PC-9 (cell line): ENCODE measurements around the gene CALR3. TPM values are rescaled to one million over a fixed set of nuclear protein-coding genes. Genes with fewer than 3 reads are reported as not detected.

ENCODE experiments used
- BruUV-seq: library from RNA; stranded (reverse); fragments of 400-500 nt; replicated peaks from 2 replicates; lab custom pipeline; 2021; lab: Mats Ljungman, UMichigan
- CTCF ChIA-PET: fragments of 300-600 bp; sonication (Branson Sonifier 250); formaldehyde crosslinking; loops from one replicate; lab custom pipeline; 2022; ENCODE audit warnings: antibody characterized with exemption; lab: Charles Lee
- POLR2A ChIA-PET: fragments of 300-600 bp; sonication (Branson Sonifier 250); formaldehyde crosslinking; loops from one replicate; lab custom pipeline; 2022; ENCODE audit warnings: antibody characterized with exemption; ENCODE audit not compliant: unreplicated experiment; lab: Charles Lee
- DNase-seq, 2 experiments: peaks; one replicate each; pipeline versions ENCODE4 v3.0.0 to v3.0.0-alpha.2; 2015 to 2022; ENCODE audit warnings: mixed read lengths in 1 of 2
- H2AFZ ChIP-seq: fragments of 200-600 bp; sonication (generic); 2 replicates; pipeline ENCODE4 v1.8.1; 2017; ENCODE audit warnings: antibody characterized with exemption
- H3F3A ChIP-seq: fragments of 200-600 bp; sonication (generic); 2 replicates; pipeline ENCODE4 v1.8.1; 2017; ENCODE audit warnings: antibody characterized with exemption, mild to moderate bottlenecking, low read depth; ENCODE audit not compliant: insufficient read depth
- H3K27ac ChIP-seq: fragments of 200-600 bp; sonication (generic); 2 replicates; pipeline ENCODE4 v1.6.1; 2016; ENCODE audit warnings: mixed run types
- H3K27me3 ChIP-seq: fragments of 200-600 bp; sonication (generic); 2 replicates; pipeline ENCODE4 v1.6.1; 2016; ENCODE audit warnings: low read depth, mixed run types; ENCODE audit not compliant: insufficient read depth
- H3K36me3 ChIP-seq: fragments of 200-600 bp; sonication (generic); 2 replicates; pipeline ENCODE4 v1.6.1; 2016; ENCODE audit warnings: low read depth, mixed run types
- H3K4me1 ChIP-seq: fragments of 200-600 bp; sonication (generic); replicated peaks from 2 replicates; pipeline ENCODE4 v1.6.1; 2016; ENCODE audit warnings: mixed run types; ENCODE audit not compliant: insufficient read depth
- H3K4me2 ChIP-seq: fragments of 200-600 bp; sonication (generic); 2 replicates; pipeline ENCODE4 v1.6.1; 2017; ENCODE audit warnings: mixed run types
- H3K4me3 ChIP-seq: fragments of 200-600 bp; sonication (generic); 2 replicates; pipeline ENCODE4 v1.6.1; 2016; ENCODE audit warnings: mixed run types
- H3K79me2 ChIP-seq: fragments of 200-600 bp; sonication (generic); 2 replicates; pipeline ENCODE4 v1.6.1; 2017; ENCODE audit warnings: low read depth, mixed run types
- H3K9me2 ChIP-seq: fragments of 200-600 bp; sonication (generic); 2 replicates; pipeline ENCODE4 v1.8.1; 2017; ENCODE audit warnings: mild to moderate bottlenecking; ENCODE audit not compliant: insufficient read depth
- H3K9me3 ChIP-seq: fragments of 200-600 bp; sonication (generic); 2 replicates; pipeline ENCODE4 v1.8.1; 2016; ENCODE audit warnings: low read depth; ENCODE audit not compliant: insufficient read depth
- H4K20me1 ChIP-seq: fragments of 200-600 bp; sonication (generic); 2 replicates; pipeline ENCODE4 v1.8.1; 2017; ENCODE audit not compliant: insufficient read depth
- CTCF ChIP-seq: fragments of 200-600 bp; sonication (generic); conservative IDR thresholded peaks from 2 replicates; pipeline ENCODE4 v1.6.1; 2017; ENCODE audit warnings: mixed run types, antibody characterized with exemption, mild to moderate bottlenecking, moderate library complexity
- EZH2 ChIP-seq: fragments of 200-600 bp; sonication (generic); IDR thresholded peaks from 2 replicates; pipeline ENCODE4 v1.8.0; 2017; ENCODE audit warnings: antibody characterized with exemption, low read depth
- intact Hi-C: fragments of 100-400 bp; cut with micrococcal nuclease; formaldehyde crosslinking; loops from one replicate; pipeline ENCODE4 v1.10.0; 2022; ENCODE audit not compliant: unreplicated experiment
- total RNA-seq: library from RNA; stranded (reverse); gene quantifications from 2 replicates; pipeline ENCODE4 v1.2.3, GENCODE V29; 2021

CALR3 gene
- total RNA-seq, 1 experiment from 2014 or later = not detected

DNA sequence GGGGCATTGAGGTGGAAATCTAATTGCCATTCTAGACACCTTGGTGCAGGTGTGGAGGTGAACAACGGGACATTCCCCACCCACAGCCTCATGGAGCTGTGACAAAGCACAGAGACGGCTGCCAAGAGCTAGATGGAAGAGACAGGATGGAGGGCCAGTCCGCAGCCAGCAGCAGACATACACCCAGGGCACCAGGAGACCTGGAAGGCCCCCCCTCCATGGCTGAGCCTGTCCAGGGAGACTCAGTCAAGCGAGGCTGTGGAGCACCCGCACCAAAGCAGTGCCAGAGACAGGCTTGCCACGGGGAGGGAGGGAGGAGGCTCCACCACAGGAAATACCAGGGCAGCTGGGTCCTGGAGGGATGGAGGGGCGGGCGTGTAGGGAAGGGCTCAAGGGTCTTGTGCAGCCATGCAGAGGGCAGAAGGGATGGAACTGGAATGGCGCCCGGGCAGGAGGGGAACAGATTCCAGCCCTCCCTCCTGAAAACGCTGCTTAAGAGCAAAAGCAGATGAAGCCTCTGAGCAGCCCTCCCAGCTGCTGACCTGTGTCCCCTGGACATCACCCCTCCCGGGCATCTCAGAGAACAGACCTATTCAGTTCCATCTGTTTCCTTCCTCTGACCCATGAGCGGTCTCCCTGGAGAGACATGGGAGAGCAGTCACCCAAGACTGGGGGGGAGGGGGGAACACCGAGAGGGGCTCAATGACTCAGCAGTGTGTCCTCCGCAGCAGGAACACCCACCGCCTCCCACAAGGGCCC, 38.6 kb downstream of the CALR3 start:
- Histone ChIP-seq H3K27me3 (no peaks in the 10 kb centered on the region), H3K9me3 (no peaks in the 10 kb centered on the region), H3K4me2 (no peak overlapping the region), H3K4me1 (peaks cover 11% of the 10 kb centered on the region), H2AFZ (no peak overlapping the region), H3K4me3 (no peak overlapping the region), H3F3A (no peaks in the 10 kb centered on the region), H3K36me3 (no peaks in the 10 kb centered on the region), H3K9me2 (no peaks in the 10 kb centered on the region), H3K79me2 (peaks cover 97% of the 10 kb centered on the region), H4K20me1 (peaks cover 82% of the 10 kb centered on the region), H3K27ac (no peak overlapping the region)
- TF ChIP-seq EZH2 = no peak
- no peak for TF ChIP-seq CTCF
- intact Hi-C loops = no loop called here
- ChIA-PET POLR2A (interaction anchor here (0.6 kb wide), 1 partner anchor 283 kb away, joined by 37 read pairs; no protein-coding TSS in a partner anchor), CTCF (no interaction called here)
- DNase-seq = peak in 1 of 2 experiments; percentile 42
- BruUV-seq = no TSS peak

DNA sequence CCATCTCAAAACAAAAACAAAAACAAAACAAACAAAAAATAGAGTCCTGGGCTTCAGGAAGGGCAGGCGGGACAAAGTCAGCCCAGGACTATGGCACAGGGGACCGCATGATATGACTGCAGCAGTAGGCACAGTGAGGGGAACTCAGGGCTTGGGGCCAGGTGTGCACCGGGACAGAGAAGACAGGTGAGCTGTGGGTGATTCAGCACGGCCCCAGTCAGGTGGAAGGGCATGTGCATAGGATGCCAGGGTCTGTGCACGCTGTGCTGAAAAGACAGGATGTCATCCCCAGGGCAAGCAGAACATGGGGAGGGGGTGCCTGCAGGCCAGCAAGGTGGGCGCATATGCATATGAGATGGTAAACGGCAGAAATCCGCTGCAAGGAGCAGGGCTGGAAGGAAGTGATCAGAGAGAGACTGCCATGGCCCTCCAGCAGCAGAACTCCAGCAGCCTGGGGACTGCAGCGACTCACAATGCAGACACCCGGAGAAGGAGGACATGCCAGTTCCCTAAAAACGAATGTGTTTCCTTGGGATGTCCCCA, 39.2 kb downstream of the CALR3 start:
- Histone ChIP-seq H3K4me1 (0 out of 2 replicates have a peak, but pooled peaks cover 9% of the 10 kb centered on the region), H3K4me2 (no peak overlapping the region), H3K9me3 (no peaks in the 10 kb centered on the region), H4K20me1 (peaks cover 76% of the 10 kb centered on the region), H3K27me3 (no peaks in the 10 kb centered on the region), H3K4me3 (no peak overlapping the region), H3F3A (no peaks in the 10 kb centered on the region), H3K36me3 (no peaks in the 10 kb centered on the region), H3K9me2 (no peaks in the 10 kb centered on the region), H2AFZ (no peak overlapping the region), H3K27ac (no peak overlapping the region), H3K79me2 (peaks cover 97% of the 10 kb centered on the region)
- BruUV-seq = no TSS peak
- TF ChIP-seq CTCF = no peak
- TF ChIP-seq EZH2 = no peak
- CTCF ChIA-PET = no interaction called here
- intact Hi-C loops = no loop called here
- POLR2A ChIA-PET = no interaction called here
- peak in 1 of 2 experiments; percentile 9 for DNase-seq

DNA sequence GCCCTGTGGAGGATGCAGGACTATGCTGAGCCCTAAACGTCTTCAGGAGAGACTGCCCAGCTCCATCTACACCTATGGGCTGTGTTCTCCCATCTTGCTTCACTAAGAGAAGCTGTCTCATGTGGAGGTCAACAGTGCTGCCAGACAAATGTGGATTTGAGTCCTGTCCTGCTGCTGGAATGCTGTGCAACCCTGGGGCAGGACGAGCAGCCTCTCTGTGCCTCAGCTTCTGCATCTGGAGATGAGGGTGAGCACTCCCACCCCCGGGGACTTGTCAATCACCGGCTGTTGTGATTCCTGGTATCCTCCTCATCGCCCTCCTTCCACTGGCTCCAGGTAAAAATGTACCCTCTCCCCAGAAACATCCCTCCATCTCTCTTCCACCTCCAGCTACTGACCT, 40.5 kb downstream of the CALR3 start:
- no TSS peak for BruUV-seq

More for the DNA sequence above, 40.5 kb downstream of the CALR3 start:
- Histone ChIP-seq H3K79me2 (peaks cover 96% of the 10 kb centered on the region), H2AFZ (no peak overlapping the region), H3K27ac (no peak overlapping the region), H3K27me3 (no peaks in the 10 kb centered on the region), H4K20me1 (peaks cover 74% of the 10 kb centered on the region), H3K4me3 (no peak overlapping the region), H3K36me3 (no peaks in the 10 kb centered on the region), H3K4me1 (0 out of 2 replicates have a peak, but pooled peaks cover 9% of the 10 kb centered on the region), H3K4me2 (no peak overlapping the region), H3K9me3 (no peaks in the 10 kb centered on the region), H3K9me2 (no peaks in the 10 kb centered on the region), H3F3A (no peaks in the 10 kb centered on the region)
- DNase-seq = no peak
- no peak for TF ChIP-seq CTCF
- no peak for TF ChIP-seq EZH2
- ChIA-PET CTCF (no interaction called here), POLR2A (no interaction called here)
- intact Hi-C loops = no loop called here
